ENCODE measurements around the gene PSMD11. TPM values are rescaled to one million over a fixed set of nuclear protein-coding genes. Genes with fewer than 3 reads are reported as not detected.
A peak's percentile ranks its signal among the peaks of the same experiment; 100 is the strongest.

The PSMD11 gene
- total and polyA plus RNA-seq, 2 of the 13 experiments (the other 11 are each of a cell fraction or from before 2014, with no cell fraction given): 69.8 to 152 TPM

DNA sequence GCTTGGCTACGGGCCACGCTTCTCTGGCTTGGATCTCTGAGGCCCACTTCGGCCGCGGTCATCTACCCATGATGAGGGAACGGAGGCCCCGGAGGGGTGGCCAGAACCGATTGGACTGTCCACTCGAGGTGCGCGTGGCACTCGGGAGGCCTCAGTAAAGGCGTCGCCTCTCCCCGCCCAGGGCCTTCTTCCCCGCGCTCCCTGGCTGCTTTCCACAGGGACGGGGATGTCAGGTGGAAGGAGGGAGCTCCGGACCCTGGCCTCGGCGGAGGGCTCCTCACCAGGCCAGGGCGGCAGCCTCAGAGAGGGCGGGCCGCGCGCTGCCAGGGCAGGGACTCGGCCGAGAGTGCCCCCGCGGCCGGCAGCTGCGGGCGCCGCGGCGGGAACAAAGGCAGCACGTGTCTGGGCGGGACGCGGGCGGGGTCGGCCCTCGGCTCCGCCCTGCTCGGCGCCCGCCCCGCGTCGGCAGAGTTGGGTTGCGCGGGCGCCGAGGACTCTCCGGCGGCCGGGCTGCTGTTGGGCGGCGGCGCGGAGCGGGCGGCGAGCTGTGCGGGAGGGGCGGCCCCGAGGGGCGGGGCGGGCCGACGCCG lies 41.9 kb downstream of the PSMD11 start (continued):
- TF ChIP-seq HOXA7 (CRISPR knock-in tag; IDR thresholded peaks at IDR 0.05): no peak
- no peak for TF ChIP-seq ZFP82 (CRISPR knock-in tag; IDR thresholded peaks at IDR 0.05; ENCODE audit: borderline replicate concordance)
- peak; percentile 31; the same call in 1 of the 2 replicates for TF ChIP-seq POLR2G (IDR thresholded peaks at IDR 0.05; ENCODE audit: low read depth, low read length)
- TF ChIP-seq ZNF644 (CRISPR knock-in tag; IDR thresholded peaks at IDR 0.05; ENCODE audit: low read depth): no peak
- TF ChIP-seq ZNF263 (CRISPR knock-in tag; IDR thresholded peaks at IDR 0.05): peak; percentile 16; the same call in 1 of the 2 replicates
- TF ChIP-seq MXI1 (IDR thresholded peaks at IDR 0.05; ENCODE audit: borderline replicate concordance, low read depth, low read length): 0 out of 3 replicates have a peak, but pooled peaks have one; percentile 38
- peak; percentile 90 for TF ChIP-seq ATF7-NPFF (CRISPR knock-in tag; IDR thresholded peaks at IDR 0.05; ENCODE audit: low read depth)
- no peak for TF ChIP-seq PHF20 (CRISPR knock-in tag; IDR thresholded peaks at IDR 0.05)
- no peak for TF ChIP-seq ZNF343 (CRISPR knock-in tag; IDR thresholded peaks at IDR 0.05)
- no peak for TF ChIP-seq MIXL1 (CRISPR knock-in tag; IDR thresholded peaks at IDR 0.05)
- TF ChIP-seq, protein P1, sequence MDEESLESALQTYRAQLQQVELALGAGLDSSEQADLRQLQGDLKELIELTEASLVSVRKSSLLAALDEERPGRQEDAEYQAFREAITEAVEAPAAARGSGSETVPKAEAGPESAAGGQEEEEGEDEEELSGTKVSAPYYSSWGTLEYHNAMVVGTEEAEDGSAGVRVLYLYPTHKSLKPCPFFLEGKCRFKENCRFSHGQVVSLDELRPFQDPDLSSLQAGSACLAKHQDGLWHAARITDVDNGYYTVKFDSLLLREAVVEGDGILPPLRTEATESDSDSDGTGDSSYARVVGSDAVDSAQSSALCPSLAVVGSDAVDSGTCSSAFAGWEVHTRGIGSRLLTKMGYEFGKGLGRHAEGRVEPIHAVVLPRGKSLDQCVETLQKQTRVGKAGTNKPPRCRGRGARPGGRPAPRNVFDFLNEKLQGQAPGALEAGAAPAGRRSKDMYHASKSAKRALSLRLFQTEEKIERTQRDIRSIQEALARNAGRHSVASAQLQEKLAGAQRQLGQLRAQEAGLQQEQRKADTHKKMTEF (CRISPR knock-in tag; IDR thresholded peaks at IDR 0.05): peak; percentile 38; the same call in 1 of the 2 replicates
- TF ChIP-seq CERS6 (CRISPR knock-in tag; IDR thresholded peaks at IDR 0.05): no peak
- no peak for TF ChIP-seq ZNF224 (CRISPR knock-in tag; IDR thresholded peaks at IDR 0.05)
- no peak for TF ChIP-seq MIER2 (CRISPR knock-in tag; IDR thresholded peaks at IDR 0.05)
- no peak for TF ChIP-seq ZNF282 (IDR thresholded peaks at IDR 0.05; ENCODE audit: partially characterized antibody)
- TF ChIP-seq ZNF124 (CRISPR knock-in tag; IDR thresholded peaks at IDR 0.05): no peak
- TF ChIP-seq KIAA2018 (CRISPR knock-in tag; IDR thresholded peaks at IDR 0.05; ENCODE audit: borderline replicate concordance): no peak
- TF ChIP-seq ZNF7 (CRISPR knock-in tag; IDR thresholded peaks at IDR 0.05): no peak
- no peak for TF ChIP-seq KDM3A (CRISPR knock-in tag; IDR thresholded peaks at IDR 0.05; ENCODE audit: low read depth)
- no peak for TF ChIP-seq STAT5B (CRISPR knock-in tag; IDR thresholded peaks at IDR 0.05)
